ENCODE results near the gene ZBTB17.

GRCh38 chr1:15959827-15960446 lies 16.0 kb downstream of the ZBTB17 start:
- TF ChIP-seq CTCF (IDR thresholded peaks at IDR 0.05; ENCODE audit: low read depth, low read length, poor library complexity, severe bottlenecking) (no peak), EZH2phosphoT487 (IDR thresholded peaks at IDR 0.05; ENCODE audit: borderline replicate concordance, low read length) (no peak)

Data from DOHH2 (cell line).